GM23338 (cell line): ENCODE data around the gene TDRD7. TPM values are rescaled to one million over a fixed set of nuclear protein-coding genes. Genes with fewer than 3 reads are reported as not detected.

Source experiments
- CREB1 ChIP-seq: fragments of 250-450 bp; sonication (Bioruptor Pico); IDR thresholded peaks from 2 replicates; pipeline ENCODE4 v1.5.0; 2020; ENCODE audit warnings: low read depth, mild to moderate bottlenecking, moderate library complexity
- CTCF ChIP-seq, 2 experiments: fragments of 200-600 bp in 1 of 2; sonication (generic) in 1 of 2; conservative IDR thresholded peaks; 2 replicates each; pipeline versions ENCODE4 v1.5.1 to v1.6.1; 2016 to 2017; ENCODE audit warnings: antibody characterized with exemption in 2 of 2, low read depth in 2 of 2, mild to moderate bottlenecking in 2 of 2, moderate library complexity in 1 of 2
- EZH2 ChIP-seq: fragments of 200-600 bp; sonication (generic); IDR thresholded peaks from one replicate; pipeline ENCODE4 v1.8.0; 2017; ENCODE audit warnings: antibody characterized with exemption, mild to moderate bottlenecking, low read depth; ENCODE audit not compliant: unreplicated experiment
- EZH2phosphoT487 ChIP-seq: fragments of 200-600 bp; sonication (generic); IDR thresholded peaks from one replicate; pipeline ENCODE4 v1.8.1; 2018; ENCODE audit warnings: antibody characterized with exemption; ENCODE audit not compliant: unreplicated experiment
- JUNB ChIP-seq: IDR thresholded peaks from one replicate; pipeline ENCODE4 v1.6.1; 2016; ENCODE audit warnings: antibody characterized with exemption; ENCODE audit not compliant: unreplicated experiment
- POLR2AphosphoS5 ChIP-seq: IDR thresholded peaks from 2 replicates; pipeline ENCODE4 v1.6.1; 2016; ENCODE audit warnings: antibody characterized with exemption, low read depth
- STAT1 ChIP-seq: IDR thresholded peaks from one replicate; pipeline ENCODE4 v1.6.1; 2016; ENCODE audit warnings: antibody characterized with exemption; ENCODE audit not compliant: unreplicated experiment
- ZNF114 ChIP-seq: fragments of 250-450 bp; sonication (Bioruptor Pico); IDR thresholded peaks from 2 replicates; pipeline ENCODE4 v1.5.0; 2020; ENCODE audit warnings: mild to moderate bottlenecking, moderate library complexity
- ZNF331 ChIP-seq: fragments of 250-450 bp; sonication (Bioruptor Pico); IDR thresholded peaks from 2 replicates; pipeline ENCODE4 v1.5.0; 2020; ENCODE audit warnings: low read depth, mild to moderate bottlenecking, moderate library complexity
- polyA plus RNA-seq: library from polyadenylated mRNA; unstranded; fragments of >200 nt; fragmentation: Nextera tagmentation; extraction: Ambion mirVana; gene quantifications from 2 replicates; pipeline ENCODE4 v1.2.1, GENCODE V29; 2016
- total RNA-seq: library from RNA; depleted of rRNA; stranded (reverse); fragments of >200 nt; shearing (Covaris generic); gene quantifications from 2 replicates; pipeline ENCODE4 v1.2.3, GENCODE V29; 2014
- TF ChIP-seq, protein P1 (sequence below): fragments of 250-450 bp; sonication (Bioruptor Pico); IDR thresholded peaks from 2 replicates; pipeline ENCODE4 v1.5.0; 2020; ENCODE audit warnings: mild to moderate bottlenecking, moderate library complexity

Gene TDRD7
- total and polyA plus RNA-seq, 2 experiments from 2014 or later = 1.7 to 3.1 TPM

GRCh38 chr9:97529363-97530076 is 117.6 kb downstream of the TDRD7 start (continued):
- TF ChIP-seq, protein P1, sequence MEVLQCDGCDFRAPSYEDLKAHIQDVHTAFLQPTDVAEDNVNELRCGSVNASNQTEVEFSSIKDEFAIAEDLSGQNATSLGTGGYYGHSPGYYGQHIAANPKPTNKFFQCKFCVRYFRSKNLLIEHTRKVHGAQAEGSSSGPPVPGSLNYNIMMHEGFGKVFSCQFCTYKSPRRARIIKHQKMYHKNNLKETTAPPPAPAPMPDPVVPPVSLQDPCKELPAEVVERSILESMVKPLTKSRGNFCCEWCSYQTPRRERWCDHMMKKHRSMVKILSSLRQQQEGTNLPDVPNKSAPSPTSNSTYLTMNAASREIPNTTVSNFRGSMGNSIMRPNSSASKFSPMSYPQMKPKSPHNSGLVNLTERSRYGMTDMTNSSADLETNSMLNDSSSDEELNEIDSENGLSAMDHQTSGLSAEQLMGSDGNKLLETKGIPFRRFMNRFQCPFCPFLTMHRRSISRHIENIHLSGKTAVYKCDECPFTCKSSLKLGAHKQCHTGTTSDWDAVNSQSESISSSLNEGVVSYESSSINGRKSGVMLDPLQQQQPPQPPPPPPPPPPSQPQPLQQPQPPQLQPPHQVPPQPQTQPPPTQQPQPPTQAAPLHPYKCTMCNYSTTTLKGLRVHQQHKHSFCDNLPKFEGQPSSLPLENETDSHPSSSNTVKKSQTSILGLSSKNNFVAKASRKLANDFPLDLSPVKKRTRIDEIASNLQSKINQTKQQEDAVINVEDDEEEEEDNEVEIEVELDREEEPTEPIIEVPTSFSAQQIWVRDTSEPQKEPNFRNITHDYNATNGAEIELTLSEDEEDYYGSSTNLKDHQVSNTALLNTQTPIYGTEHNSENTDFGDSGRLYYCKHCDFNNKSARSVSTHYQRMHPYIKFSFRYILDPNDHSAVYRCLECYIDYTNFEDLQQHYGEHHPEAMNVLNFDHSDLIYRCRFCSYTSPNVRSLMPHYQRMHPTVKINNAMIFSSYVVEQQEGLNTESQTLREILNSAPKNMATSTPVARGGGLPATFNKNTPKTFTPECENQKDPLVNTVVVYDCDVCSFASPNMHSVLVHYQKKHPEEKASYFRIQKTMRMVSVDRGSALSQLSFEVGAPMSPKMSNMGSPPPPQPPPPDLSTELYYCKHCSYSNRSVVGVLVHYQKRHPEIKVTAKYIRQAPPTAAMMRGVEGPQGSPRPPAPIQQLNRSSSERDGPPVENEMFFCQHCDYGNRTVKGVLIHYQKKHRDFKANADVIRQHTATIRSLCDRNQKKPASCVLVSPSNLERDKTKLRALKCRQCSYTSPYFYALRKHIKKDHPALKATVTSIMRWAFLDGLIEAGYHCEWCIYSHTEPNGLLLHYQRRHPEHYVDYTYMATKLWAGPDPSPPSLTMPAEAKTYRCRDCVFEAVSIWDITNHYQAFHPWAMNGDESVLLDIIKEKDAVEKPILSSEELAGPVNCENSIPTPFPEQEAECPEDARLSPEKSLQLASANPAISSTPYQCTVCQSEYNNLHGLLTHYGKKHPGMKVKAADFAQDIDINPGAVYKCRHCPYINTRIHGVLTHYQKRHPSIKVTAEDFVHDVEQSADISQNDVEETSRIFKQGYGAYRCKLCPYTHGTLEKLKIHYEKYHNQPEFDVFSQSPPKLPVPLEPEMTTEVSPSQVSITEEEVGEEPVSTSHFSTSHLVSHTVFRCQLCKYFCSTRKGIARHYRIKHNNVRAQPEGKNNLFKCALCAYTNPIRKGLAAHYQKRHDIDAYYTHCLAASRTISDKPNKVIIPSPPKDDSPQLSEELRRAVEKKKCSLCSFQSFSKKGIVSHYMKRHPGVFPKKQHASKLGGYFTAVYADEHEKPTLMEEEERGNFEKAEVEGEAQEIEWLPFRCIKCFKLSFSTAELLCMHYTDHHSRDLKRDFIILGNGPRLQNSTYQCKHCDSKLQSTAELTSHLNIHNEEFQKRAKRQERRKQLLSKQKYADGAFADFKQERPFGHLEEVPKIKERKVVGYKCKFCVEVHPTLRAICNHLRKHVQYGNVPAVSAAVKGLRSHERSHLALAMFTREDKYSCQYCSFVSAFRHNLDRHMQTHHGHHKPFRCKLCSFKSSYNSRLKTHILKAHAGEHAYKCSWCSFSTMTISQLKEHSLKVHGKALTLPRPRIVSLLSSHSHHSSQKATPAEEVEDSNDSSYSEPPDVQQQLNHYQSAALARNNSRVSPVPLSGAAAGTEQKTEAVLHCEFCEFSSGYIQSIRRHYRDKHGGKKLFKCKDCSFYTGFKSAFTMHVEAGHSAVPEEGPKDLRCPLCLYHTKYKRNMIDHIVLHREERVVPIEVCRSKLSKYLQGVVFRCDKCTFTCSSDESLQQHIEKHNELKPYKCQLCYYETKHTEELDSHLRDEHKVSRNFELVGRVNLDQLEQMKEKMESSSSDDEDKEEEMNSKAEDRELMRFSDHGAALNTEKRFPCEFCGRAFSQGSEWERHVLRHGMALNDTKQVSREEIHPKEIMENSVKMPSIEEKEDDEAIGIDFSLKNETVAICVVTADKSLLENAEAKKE = no peak
- TF ChIP-seq ZNF114 (CRISPR knock-in tag) = no peak
- no peak for TF ChIP-seq EZH2phosphoT487
- TF ChIP-seq CTCF (conservative IDR thresholded peaks at IDR 0.05; ENCODE audit: low read depth in 2 of 2) = no peak
- TF ChIP-seq EZH2 = no peak
- no peak for TF ChIP-seq POLR2AphosphoS5
- TF ChIP-seq ZNF331 (CRISPR knock-in tag) = no peak
- TF ChIP-seq JUNB = no peak
- no peak for TF ChIP-seq STAT1
- no peak for TF ChIP-seq CREB1
